Cardiac septum (tissue), 1 donor: Measurements from ENCODE around the gene NUDT13. TPM values are rescaled to one million over a fixed set of nuclear protein-coding genes. Genes with fewer than 3 reads are reported as not detected.
A peak's percentile ranks its signal among the peaks of the same experiment; 100 is the strongest.

Source experiments
- DNase-seq: peaks from one replicate; pipeline ENCODE4 v3.0.0-alpha.2; 2020; ENCODE audit warnings: low spot score
- intact Hi-C: fragments of 100-400 bp; cut with DNase I; formaldehyde crosslinking; loops from one replicate; pipeline ENCODE4 v1.14.0; 2022
- long read RNA-seq: library from polyadenylated mRNA; unstranded; transcript quantifications from one replicate; pipeline ENCODE4 v2.0.0, GENCODE V29; 2021
- total RNA-seq: library from RNA; stranded (reverse); fragmentation: NEBNext Ultra II Directional; extraction: Animal tissue kit (Norgen Biotek cat#: 25700); gene quantifications from one replicate; pipeline ENCODE4 v1.2.1, GENCODE V29; 2021
- donor health status: DM: no; HTN: no; CAD: no.

NUDT13 gene
- total RNA-seq: 2.4 TPM
- long read RNA-seq, partial matches to known transcripts: 0 of 4 reads
- long read RNA-seq, other reads (novel, unspliced or antisense): 3 of 4 reads

- intact Hi-C loops: loop anchor here (2.0 to 5.0 kb wide), 2 partner anchors 14 to 57 kb away; partner anchors contain the start of genes ECD, FAM149B1 and P4HA1
- peak; percentile 88 for DNase-seq
Observed at GRCh38 chr10:73110345-73110849, at the start of gene NUDT13. Gene NUDT13 (plus strand): TSS chr10:73110455. CDS start chr10:73114366, 3,911 bp downstream.

GRCh38 chr10:73060738-73061635, 49.3 kb upstream of the NUDT13 start:
- DNase-seq: no peak
- intact Hi-C loops: no loop called here

- DNase-seq: no peak
- intact Hi-C loops: no loop called here
Observed at GRCh38 chr10:73061743-73062142, 48.5 kb upstream of the NUDT13 start.

GRCh38 chr10:73065441-73065840, 44.8 kb upstream of the NUDT13 start:
- intact Hi-C loops: no loop called here
- no peak for DNase-seq

- intact Hi-C loops: no loop called here
- no peak for DNase-seq
Observed at GRCh38 chr10:73073627-73074026, 36.6 kb upstream of the NUDT13 start.

- DNase-seq: no peak
- intact Hi-C loops: loop anchor here (1.0 kb wide), 1 partner anchor 20 kb away; the partner anchor contains the start of gene P4HA1
Observed at GRCh38 chr10:73075829-73076228, 34.4 kb upstream of the NUDT13 start.

GRCh38 chr10:73076360-73077183, 33.7 kb upstream of the NUDT13 start:
- DNase-seq: peak; percentile 82

GRCh38 chr10:73079779-73080541, 30.3 kb upstream of the NUDT13 start:
- no peak for DNase-seq
- intact Hi-C loops: no loop called here

More at GRCh38 chr10:73076360-73077183, 33.7 kb upstream of the NUDT13 start:
- intact Hi-C loops: loop anchor here (1.0 kb wide), 1 partner anchor 20 kb away; the partner anchor contains the start of gene P4HA1

- intact Hi-C loops: no loop called here
- DNase-seq: no peak
Observed at GRCh38 chr10:73083221-73083620, 27.0 kb upstream of the NUDT13 start.

- intact Hi-C loops: no loop called here
Observed at GRCh38 chr10:73084209-73084608, 26.0 kb upstream of the NUDT13 start.

GRCh38 chr10:73086816-73087215, 23.4 kb upstream of the NUDT13 start:
- no peak for DNase-seq
- intact Hi-C loops: no loop called here

More at GRCh38 chr10:73084209-73084608, 26.0 kb upstream of the NUDT13 start:
- no peak for DNase-seq

- intact Hi-C loops: no loop called here
- no peak for DNase-seq
Observed at GRCh38 chr10:73088304-73088703, 22.0 kb upstream of the NUDT13 start.

- no peak for DNase-seq
- intact Hi-C loops: no loop called here
Observed at GRCh38 chr10:73092830-73093229, 17.4 kb upstream of the NUDT13 start.

GRCh38 chr10:73093922-73094850, 16.1 kb upstream of the NUDT13 start:
- intact Hi-C loops: no loop called here

GRCh38 chr10:73094986-73095480, 15.2 kb upstream of the NUDT13 start:
- no peak for DNase-seq
- intact Hi-C loops: no loop called here

More at GRCh38 chr10:73093922-73094850, 16.1 kb upstream of the NUDT13 start:
- no peak for DNase-seq

GRCh38 chr10:73095481-73096021, 14.7 kb upstream of the NUDT13 start:
- DNase-seq: peak; percentile 80
- intact Hi-C loops: loop anchor here (1.0 to 2.0 kb wide), 3 partner anchors 15 to 73 kb away; partner anchors contain the start of genes ECD, FAM149B1 and NUDT13

GRCh38 chr10:73096041-73096448, 14.2 kb upstream of the NUDT13 start:
- intact Hi-C loops: loop anchor here (1.0 to 2.0 kb wide), 3 partner anchors 15 to 73 kb away; partner anchors contain the start of genes ECD, FAM149B1 and NUDT13
- DNase-seq: peak; percentile 91
